H1 (cell line): ENCODE results near the gene CLTCL1. TPM values are rescaled to one million over a fixed set of nuclear protein-coding genes. Genes with fewer than 3 reads are reported as not detected.

Experiments
- CTCF ChIA-PET: fragments of 300-600 bp; sonication (Branson Sonifier 250); formaldehyde crosslinking; loops from one replicate; lab custom pipeline; 2021; ENCODE audit not compliant: partially characterized antibody; lab: Charles Lee
- POLR2A ChIA-PET: fragments of 300-600 bp; sonication (Branson Sonifier 250); formaldehyde crosslinking; loops from one replicate; lab custom pipeline; 2021; ENCODE audit warnings: inconsistent platforms; ENCODE audit not compliant: partially characterized antibody; lab: Charles Lee
- DNase-seq, 2 experiments: peaks; one replicate each; pipeline versions ENCODE4 v3.0.0 to v3.0.0-alpha.2; 2010 to 2022; ENCODE audit warnings: low spot score in 2 of 2, low read depth in 1 of 2, mixed read lengths in 1 of 2
- FAIRE-seq: peaks from 2 replicates; lab custom pipeline; 2011; peaks lifted over from hg19 to GRCh38; lab: Jason Lieb, UNC
- H2AFZ ChIP-seq: 2 replicates; pipeline ENCODE4 v1.8.1; 2012; ENCODE audit warnings: low read length, inconsistent platforms
- H2AK5ac ChIP-seq: 2 replicates; pipeline ENCODE4 v1.6.1; 2013; ENCODE audit warnings: low read depth, low read length
- H2BK120ac ChIP-seq: replicated peaks from 2 replicates; pipeline ENCODE3; 2013; ENCODE audit warnings: low read depth, low read length, inconsistent platforms
- H2BK12ac ChIP-seq: 2 replicates; pipeline ENCODE4 v1.6.1; 2013; ENCODE audit warnings: low read depth, low read length
- H2BK15ac ChIP-seq: 2 replicates; pipeline ENCODE4 v1.6.1; 2013; ENCODE audit warnings: low read length
- H2BK20ac ChIP-seq: 2 replicates; pipeline ENCODE4 v1.6.1; 2013; ENCODE audit warnings: low read length
- H2BK5ac ChIP-seq: 2 replicates; pipeline ENCODE4 v1.6.1; 2013; ENCODE audit warnings: low read depth, low read length
- H3K14ac ChIP-seq: 2 replicates; pipeline ENCODE4 v1.6.1; 2013; ENCODE audit warnings: inconsistent platforms; ENCODE audit not compliant: insufficient read length
- H3K18ac ChIP-seq: 2 replicates; pipeline ENCODE4 v1.6.1; 2013; ENCODE audit warnings: low read length; ENCODE audit errors: extremely low read depth
- H3K23ac ChIP-seq: 2 replicates; pipeline ENCODE4 v1.6.1; 2013; ENCODE audit warnings: inconsistent platforms; ENCODE audit not compliant: insufficient read length
- H3K23me2 ChIP-seq: 2 replicates; pipeline ENCODE4 v1.6.1; 2013; ENCODE audit warnings: low read depth, low read length
- H3K27ac ChIP-seq: 2 replicates; pipeline ENCODE4 v1.6.1; 2011; ENCODE audit warnings: low read depth, low read length, inconsistent platforms
- H3K27me3 ChIP-seq, 4 experiments: replicated peaks in 1 of 4; 1 replicate in 1 of 4; 2 replicates in 3 of 4; pipeline versions ENCODE4 v1.6.1 to v1.8.1; 2011 to 2013; ENCODE audit warnings: low read length in 3 of 4, mild to moderate bottlenecking in 3 of 4, inconsistent platforms in 2 of 4, mixed read lengths in 2 of 4, moderate library complexity in 1 of 4; ENCODE audit not compliant: control insufficient read depth in 3 of 4, insufficient read depth in 3 of 4; ENCODE audit errors: extremely low read depth in 1 of 4
- H3K36me3 ChIP-seq, 4 experiments: 2 replicates each; pipeline versions ENCODE4 v1.6.1 to v1.8.1; 2011 to 2013; ENCODE audit warnings: mild to moderate bottlenecking in 4 of 4, low read length in 3 of 4, moderate library complexity in 2 of 4, control low read depth in 1 of 4, inconsistent platforms in 1 of 4; ENCODE audit not compliant: insufficient read depth in 4 of 4, control insufficient read depth in 2 of 4
- H3K4ac ChIP-seq: replicated peaks from 2 replicates; pipeline ENCODE3; 2013; ENCODE audit warnings: low read length, low read depth, mixed read lengths, inconsistent platforms; ENCODE audit not compliant: insufficient read length
- H3K4me1 ChIP-seq, 4 experiments: replicated peaks in 1 of 4; 1 replicate in 1 of 4; 2 replicates in 3 of 4; pipeline versions ENCODE4 v1.6.1 to v1.8.1; 2011 to 2013; ENCODE audit warnings: low read length in 3 of 4, inconsistent platforms in 2 of 4, mixed read lengths in 1 of 4; ENCODE audit not compliant: insufficient read depth in 4 of 4, control insufficient read depth in 3 of 4
- H3K4me2 ChIP-seq, 2 experiments: 2 replicates each; pipeline versions ENCODE4 v1.6.1 to v1.8.1; 2011 to 2013; ENCODE audit warnings: low read depth in 2 of 2, low read length in 2 of 2, control low read depth in 1 of 2, inconsistent platforms in 1 of 2, mild to moderate bottlenecking in 1 of 2; ENCODE audit not compliant: insufficient read depth in 1 of 2
- H3K4me3 ChIP-seq, 4 experiments: fragments of 200-600, 300-600 bp in 1 of 4; sonication (generic), shearing (Covaris generic), sonication (Bioruptor Twin) in 1 of 4; 2 replicates each; pipeline versions ENCODE4 v1.5.1 to v1.8.1; 2011 to 2016; ENCODE audit warnings: low read length in 4 of 4, low read depth in 3 of 4, control low read depth in 2 of 4, inconsistent platforms in 2 of 4, mild to moderate bottlenecking in 2 of 4, mixed read lengths in 1 of 4, moderate library complexity in 1 of 4; ENCODE audit not compliant: insufficient read depth in 2 of 4; ENCODE audit errors: extremely low read depth in 1 of 4
- H3K56ac ChIP-seq: replicated peaks from 2 replicates; pipeline ENCODE3; 2013; ENCODE audit warnings: low read depth, mild to moderate bottlenecking, mixed read lengths, low read length, inconsistent platforms; ENCODE audit not compliant: insufficient read length
- H3K79me1 ChIP-seq: 2 replicates; pipeline ENCODE4 v1.6.1; 2013; ENCODE audit warnings: low read depth, low read length, control low read depth
- H3K79me2 ChIP-seq, 2 experiments: 2 replicates each; pipeline versions ENCODE4 v1.6.1 to v1.8.1; 2012 to 2013; ENCODE audit warnings: low read length in 2 of 2, mild to moderate bottlenecking in 2 of 2, inconsistent platforms in 1 of 2; ENCODE audit not compliant: insufficient read depth in 2 of 2, control insufficient read depth in 1 of 2
- H3K9ac ChIP-seq, 4 experiments: replicated peaks in 1 of 4; 1 replicate in 1 of 4; 2 replicates in 3 of 4; pipeline versions ENCODE4 v1.6.1 to v1.8.1; 2011 to 2013; ENCODE audit warnings: low read depth in 3 of 4, low read length in 3 of 4, control low read depth in 2 of 4, mild to moderate bottlenecking in 2 of 4, moderate library complexity in 2 of 4, inconsistent platforms in 1 of 4; ENCODE audit errors: extremely low read depth in 1 of 4
- H3K9me3 ChIP-seq, 2 experiments: 2 replicates each; pipeline versions ENCODE4 v1.6.1 to v1.8.1; 2012 to 2013; ENCODE audit warnings: mild to moderate bottlenecking in 2 of 2, moderate library complexity in 2 of 2, control low read depth in 1 of 2, inconsistent platforms in 1 of 2, low read depth in 1 of 2, low read length in 1 of 2, mixed read lengths in 1 of 2; ENCODE audit not compliant: insufficient read depth in 2 of 2
- H4K20me1 ChIP-seq, 2 experiments: replicated peaks in 1 of 2; 2 replicates each; pipeline versions ENCODE3 to v1.8.1; 2011 to 2013; ENCODE audit warnings: inconsistent platforms in 2 of 2, low read length in 2 of 2, mild to moderate bottlenecking in 1 of 2; ENCODE audit not compliant: insufficient read depth in 2 of 2, control insufficient read depth in 1 of 2
- H4K5ac ChIP-seq: 2 replicates; pipeline ENCODE4 v1.6.1; 2013; ENCODE audit warnings: low read length, low read depth, mixed read lengths, inconsistent platforms; ENCODE audit not compliant: insufficient read length
- H4K8ac ChIP-seq: 2 replicates; pipeline ENCODE4 v1.8.0; 2013; ENCODE audit warnings: mild to moderate bottlenecking, moderate library complexity, low read length, inconsistent platforms; ENCODE audit not compliant: insufficient read depth; ENCODE audit errors: extremely low read depth
- H4K91ac ChIP-seq: replicated peaks from 2 replicates; pipeline ENCODE3; 2013; ENCODE audit warnings: low read length, mixed read lengths, inconsistent platforms; ENCODE audit not compliant: insufficient read length
- ASH2L ChIP-seq: fragments of 200-600, 300-600 bp; sonication (generic); IDR thresholded peaks from one replicate; pipeline ENCODE4 v1.7.1; 2017; ENCODE audit warnings: low read length
- BCL11A ChIP-seq, 2 experiments: IDR thresholded peaks; one replicate each; pipeline ENCODE4 v1.6.1; 2011; ENCODE audit warnings: low read depth in 2 of 2, low read length in 2 of 2, mild to moderate bottlenecking in 2 of 2
- CBX5 ChIP-seq: fragments of 300-800, 300-1000 bp; sonication (generic); IDR thresholded peaks from 2 replicates; pipeline ENCODE4 v1.7.1; 2016; ENCODE audit warnings: antibody characterized with exemption, low read length, low read depth
- CREB1 ChIP-seq: IDR thresholded peaks from 2 replicates; pipeline ENCODE4 v1.6.1; 2012; ENCODE audit warnings: inconsistent platforms
- FOSL1 ChIP-seq: IDR thresholded peaks from 2 replicates; pipeline ENCODE4 v1.6.1; 2011; ENCODE audit warnings: mild to moderate bottlenecking, low read depth, low read length, moderate library complexity; ENCODE audit not compliant: insufficient read depth
- JUN ChIP-seq: IDR thresholded peaks from 2 replicates; pipeline ENCODE4 v1.6.1; 2011; ENCODE audit warnings: low read depth, mild to moderate bottlenecking, improper control_type of control experiment, low read length
- KDM1A ChIP-seq: fragments of 200-600, 300-600 bp; sonication (generic); IDR thresholded peaks from 2 replicates; pipeline ENCODE4 v1.7.1; 2016; ENCODE audit warnings: mild to moderate bottlenecking, low read length, borderline replicate concordance
- MAFK ChIP-seq: IDR thresholded peaks from 2 replicates; pipeline ENCODE4 v1.6.1; 2012; ENCODE audit warnings: low read depth, mild to moderate bottlenecking, improper control_type of control experiment, low read length
- POU5F1 ChIP-seq: IDR thresholded peaks from 2 replicates; pipeline ENCODE4 v1.6.1; 2011; ENCODE audit warnings: low read depth, mild to moderate bottlenecking, low read length, moderate library complexity
- SP1 ChIP-seq: IDR thresholded peaks from 2 replicates; pipeline ENCODE4 v1.6.1; 2011; ENCODE audit warnings: low read depth, low read length
- SP4 ChIP-seq: IDR thresholded peaks from 2 replicates; pipeline ENCODE4 v1.6.1; 2012; ENCODE audit warnings: low read length, inconsistent platforms
- WGBS, 2 experiments: shearing (Covaris generic) in 1 of 2; methylation state at CpG; one replicate each; pipeline versions ENCODE4 v1.1.6 to v1.1.7; 2013 to 2015; ENCODE audit warnings: low lambda C conversion rate in 2 of 2, mixed read lengths in 2 of 2, inconsistent platforms in 1 of 2, low coverage in 1 of 2, missing lambda C conversion rate in 1 of 2; ENCODE audit not compliant: insufficient replicate concordance in 2 of 2, insufficient coverage in 1 of 2, insufficient read length in 1 of 2; ENCODE audit errors: extremely low coverage in 1 of 2, missing lambda C conversion rate in 1 of 2; 5-methylcytosine and 5-hydroxymethylcytosine counted together
- polyA plus RNA-seq, 7 experiments: library from polyadenylated mRNA; depleted of rRNA in 3 of 7; stranded (reverse) in 5 of 7; unstranded in 2 of 7; fragments of >200 nt in 5 of 7; fragments of 200-250 nt in 2 of 7; gene quantifications; 1 replicate in 5 of 7; 2 replicates in 1 of 7; 4 replicates in 1 of 7; pipeline versions ENCODE4 v1.2.1 to v1.2.3, GENCODE V29; 2011 to 2013; ENCODE audit warnings: missing spikeins in 2 of 7, mixed read lengths in 2 of 7
- total RNA-seq: library from RNA; stranded (reverse); fragmentation: NEBNext Ultra II Directional; extraction: Animal tissue kit (Norgen Biotek cat#: 25700); gene quantifications from 2 replicates; pipeline ENCODE4 v1.2.1, GENCODE V29; 2021
- TF ChIP-seq, protein P1 (sequence below): IDR thresholded peaks from 2 replicates; pipeline ENCODE4 v1.6.1; 2011; ENCODE audit warnings: low read depth, mild to moderate bottlenecking, low read length; ENCODE audit not compliant: insufficient read depth
- TF ChIP-seq, protein P2 (sequence below): IDR thresholded peaks from 2 replicates; pipeline ENCODE4 v1.6.1; 2012; ENCODE audit warnings: inconsistent platforms

CLTCL1 gene
- total and polyA plus RNA-seq, 2 of the 8 experiments (the other 6 are each of a cell fraction or from before 2014, with no cell fraction given), result 12.4 to 17.0 TPM

DNA sequence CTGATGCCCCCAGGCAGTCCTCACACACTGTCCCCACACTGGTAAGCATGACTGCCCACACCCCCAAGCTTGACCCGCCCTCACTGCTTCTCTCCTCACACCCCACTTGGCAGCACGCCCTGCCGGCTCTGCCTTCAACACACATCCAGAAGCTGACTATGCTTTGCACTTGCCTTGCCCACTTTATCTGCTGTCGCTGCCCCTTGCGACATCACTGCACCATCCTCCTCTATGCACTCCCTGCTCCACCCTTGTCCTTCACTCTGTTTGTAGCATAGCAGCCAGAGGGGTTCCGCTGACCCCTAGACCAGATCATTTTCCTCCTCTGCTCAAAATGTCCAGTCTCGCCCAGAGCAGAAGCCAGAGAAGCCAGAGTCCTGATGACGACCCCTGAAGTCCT is 87.7 kb downstream of the CLTCL1 start:
- Histone ChIP-seq H3K4me2 (no peak overlapping the region), H2BK5ac (no peak overlapping the region), H3K23ac (no peak overlapping the region), H4K91ac (no peak overlapping the region), H2BK15ac (0 out of 2 replicates have a peak overlapping the region, but pooled peaks have one; percentile 31), H2AFZ (no peak overlapping the region), H3K23me2 (no peaks in the 10 kb centered on the region), H4K5ac (no peak overlapping the region), H3K27me3 (no peaks in the 10 kb centered on the region), H3K79me2 (no peaks in the 10 kb centered on the region), H3K4me1 (0 out of 7 replicates have a peak, but pooled peaks cover 0 to 2% (median 0%) of the 10 kb centered on the region in 4 experiments), H3K4ac (no peak overlapping the region), H4K8ac (0 out of 2 replicates have a peak overlapping the region, but pooled peaks have one; percentile 14), H2BK12ac (no peak overlapping the region), H2BK120ac (no peak overlapping the region), H3K18ac (no peak overlapping the region), H3K4me3 (no peak overlapping the region), H4K20me1 (peaks cover 0 to 3% of the 10 kb centered on the region in 2 experiments), H3K14ac (no peak overlapping the region), H3K9ac (no peak overlapping the region), H2BK20ac (no peak overlapping the region), H3K27ac (no peak overlapping the region), H3K9me3 (no peaks in the 10 kb centered on the region), H2AK5ac (no peak overlapping the region), H3K56ac (no peak overlapping the region), H3K79me1 (no peaks in the 10 kb centered on the region), H3K36me3 (peaks cover 3 to 14% (median 6%) of the 10 kb centered on the region in 4 experiments; a peak in 6 of 8 replicates)
- DNase-seq (no peak), FAIRE-seq (no peak)
- ChIA-PET CTCF (interaction anchor here (1.3 to 1.4 kb wide), 2 partner anchors 15 to 17 kb away, joined by 3 read pairs; no protein-coding TSS in a partner anchor), POLR2A (interaction anchor here (0.7 kb wide), 1 partner anchor 15 kb away, joined by 3 read pairs; no protein-coding TSS in a partner anchor)
- WGBS, 2 experiments, result 95% methylated on average over 8 of the region's 8 CpGs; no CpG with 5 or more reads in 1 of the 2 experiments
- TF ChIP-seq, protein P1, sequence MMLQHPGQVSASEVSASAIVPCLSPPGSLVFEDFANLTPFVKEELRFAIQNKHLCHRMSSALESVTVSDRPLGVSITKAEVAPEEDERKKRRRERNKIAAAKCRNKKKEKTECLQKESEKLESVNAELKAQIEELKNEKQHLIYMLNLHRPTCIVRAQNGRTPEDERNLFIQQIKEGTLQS, result no peak
- no peak for TF ChIP-seq KDM1A
- no peak for TF ChIP-seq BCL11A (IDR thresholded peaks at IDR 0.05; ENCODE audit: low read depth in 2 of 2, low read length in 2 of 2)
- TF ChIP-seq MAFK, result no peak
- TF ChIP-seq POU5F1, result no peak
- no peak for TF ChIP-seq FOSL1
- TF ChIP-seq CREB1, result no peak
- no peak for TF ChIP-seq CBX5
- TF ChIP-seq SP4, result no peak
- TF ChIP-seq ASH2L, result no peak
- no peak for TF ChIP-seq JUN
- TF ChIP-seq, protein P2, sequence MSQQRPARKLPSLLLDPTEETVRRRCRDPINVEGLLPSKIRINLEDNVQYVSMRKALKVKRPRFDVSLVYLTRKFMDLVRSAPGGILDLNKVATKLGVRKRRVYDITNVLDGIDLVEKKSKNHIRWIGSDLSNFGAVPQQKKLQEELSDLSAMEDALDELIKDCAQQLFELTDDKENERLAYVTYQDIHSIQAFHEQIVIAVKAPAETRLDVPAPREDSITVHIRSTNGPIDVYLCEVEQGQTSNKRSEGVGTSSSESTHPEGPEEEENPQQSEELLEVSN, result no peak
- no peak for TF ChIP-seq SP1
